Nephron (organoid): Measurements from ENCODE around the gene SIPA1L3.

Experiments used
- H3K27ac Mint-ChIP-seq, 3 experiments: 2 replicates each; pipeline ENCODE4 v1.8.0; 2020; ENCODE audit warnings: mixed read lengths in 3 of 3, mild to moderate bottlenecking in 2 of 3, moderate library complexity in 1 of 3
- H3K27me3 Mint-ChIP-seq: 2 replicates; pipeline ENCODE4 v1.8.0; 2021; ENCODE audit warnings: low read depth, mild to moderate bottlenecking, moderate library complexity, mixed read lengths
- H3K36me3 Mint-ChIP-seq: 2 replicates; pipeline ENCODE4 v1.8.0; 2020; ENCODE audit warnings: low read depth, mixed read lengths
- H3K4me1 Mint-ChIP-seq: 2 replicates; pipeline ENCODE4 v1.8.0; 2020; ENCODE audit warnings: mixed read lengths
- H3K4me3 Mint-ChIP-seq, 3 experiments: 2 replicates each; pipeline ENCODE4 v1.8.0; 2020; ENCODE audit warnings: mild to moderate bottlenecking in 3 of 3, mixed read lengths in 3 of 3, moderate library complexity in 2 of 3
- H3K9me3 Mint-ChIP-seq: 2 replicates; pipeline ENCODE4 v1.8.0; 2020; ENCODE audit warnings: mixed read lengths
- CTCF ChIP-seq, 3 experiments: fragments of 200-600 bp; sonication (generic); IDR thresholded peaks; one replicate each; pipeline ENCODE4 v1.5.0; 2021; ENCODE audit warnings: antibody characterized with exemption in 3 of 3; ENCODE audit not compliant: unreplicated experiment in 3 of 3

The SIPA1L3 gene

GRCh38 chr19:38034492-38034860, 127.5 kb downstream of the SIPA1L3 start:
- H3K27me3 Mint-ChIP-seq: no peaks in the 10 kb centered on the region
- no peak overlapping the region for H3K27ac Mint-ChIP-seq
- peaks cover 16% of the 10 kb centered on the region for H3K36me3 Mint-ChIP-seq
- H3K4me1 Mint-ChIP-seq: peaks cover 29% of the 10 kb centered on the region
- no peaks in the 10 kb centered on the region for H3K9me3 Mint-ChIP-seq
- H3K4me3 Mint-ChIP-seq: no peak overlapping the region
- no peak for TF ChIP-seq CTCF (IDR thresholded peaks at IDR 0.05; ENCODE audit: unreplicated experiment in 3 of 3)

- Mint-ChIP-seq H3K4me3 (no peak overlapping the region), H3K27ac (peak overlapping the region in 1 of 3 experiments; percentile 73), H3K9me3 (no peaks in the 10 kb centered on the region), H3K4me1 (peaks cover 29% of the 10 kb centered on the region), H3K36me3 (peaks cover 12% of the 10 kb centered on the region), H3K27me3 (no peaks in the 10 kb centered on the region)
- no peak for TF ChIP-seq CTCF (IDR thresholded peaks at IDR 0.05; ENCODE audit: unreplicated experiment in 3 of 3)
These were observed 128.8 kb downstream of the SIPA1L3 start for GRCh38 chr19:38035515-38036495.

- Mint-ChIP-seq H3K27ac (peak overlapping the region; percentile 25 to 73 (median 60)), H3K4me3 (peak overlapping the region in 1 of 3 experiments; percentile 28), H3K4me1 (peaks cover 29% of the 10 kb centered on the region), H3K27me3 (no peaks in the 10 kb centered on the region), H3K9me3 (peaks cover 2% of the 10 kb centered on the region), H3K36me3 (peaks cover 4% of the 10 kb centered on the region)
- TF ChIP-seq CTCF (IDR thresholded peaks at IDR 0.05; ENCODE audit: unreplicated experiment in 3 of 3): no peak
These were observed 130.0 kb downstream of the SIPA1L3 start for GRCh38 chr19:38036707-38037611.

GRCh38 chr19:38039966-38040365, 133.0 kb downstream of the SIPA1L3 start:
- no peak overlapping the region for H3K4me3 Mint-ChIP-seq
- H3K27ac Mint-ChIP-seq: no peak overlapping the region
- peaks cover 24% of the 10 kb centered on the region for H3K4me1 Mint-ChIP-seq
- no peaks in the 10 kb centered on the region for H3K27me3 Mint-ChIP-seq
- H3K36me3 Mint-ChIP-seq: peaks cover 4% of the 10 kb centered on the region
- TF ChIP-seq CTCF (IDR thresholded peaks at IDR 0.05; ENCODE audit: unreplicated experiment in 3 of 3): no peak
- peaks cover 4% of the 10 kb centered on the region for H3K9me3 Mint-ChIP-seq

- Mint-ChIP-seq H3K27me3 (no peaks in the 10 kb centered on the region), H3K9me3 (peaks cover 4% of the 10 kb centered on the region), H3K4me3 (no peak overlapping the region), H3K4me1 (peaks cover 11% of the 10 kb centered on the region), H3K27ac (no peak overlapping the region), H3K36me3 (peaks cover 4% of the 10 kb centered on the region)
- TF ChIP-seq CTCF (IDR thresholded peaks at IDR 0.05; ENCODE audit: unreplicated experiment in 3 of 3): no peak
These were observed 135.1 kb downstream of the SIPA1L3 start for GRCh38 chr19:38042132-38042531.
